ENCODE measurements around the gene KCNJ18. TPM values are rescaled to one million over a fixed set of nuclear protein-coding genes. Genes with fewer than 3 reads are reported as not detected.
"Not testable (repeated sequence)": the region's sequence is repeated elsewhere in the genome, so short reads cannot be mapped to it uniquely, and the experiment has no call there.

The KCNJ18 gene
- total RNA-seq = not detected
- long read RNA-seq = 0 reads

- intact Hi-C loops (cut with DNase I); ATAC-seq (ENCODE audit: poor library complexity); DNase-seq: not testable (repeated sequence)
Observed at GRCh38 chr17:21691883-21692703, at the start of gene KCNJ18. Gene KCNJ18, plus strand, starts transcription at chr17:21692523. Its CDS starts 10,264 bp downstream, at chr17:21702787.

- ATAC-seq (ENCODE audit: poor library complexity); DNase-seq; intact Hi-C loops (cut with DNase I): not testable (repeated sequence)
Observed at GRCh38 chr17:21648125-21648524, 44.2 kb upstream of the KCNJ18 start.

GRCh38 chr17:21650043-21650442, 42.3 kb upstream of the KCNJ18 start:
- intact Hi-C loops (cut with DNase I); DNase-seq; ATAC-seq (ENCODE audit: poor library complexity): not testable (repeated sequence)

DNA sequence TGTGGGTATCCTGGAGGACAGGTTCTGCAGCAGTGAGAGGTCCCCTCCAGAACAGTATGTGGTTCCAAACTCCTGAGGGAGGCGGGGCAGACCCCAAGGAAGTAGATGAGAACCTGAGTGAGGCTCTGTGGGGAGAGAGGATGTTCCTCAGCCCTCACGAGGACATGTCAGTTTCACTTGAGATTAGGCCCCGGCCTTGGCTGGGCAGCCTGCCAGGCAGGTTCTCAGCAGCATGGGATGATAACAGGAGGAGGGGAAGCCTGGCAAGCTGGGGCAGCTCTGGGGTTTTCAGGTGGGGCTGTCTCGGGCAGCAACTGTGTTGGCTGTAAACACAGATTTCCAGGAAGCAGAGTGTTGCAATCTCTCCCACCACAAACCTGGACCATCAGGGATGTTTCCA, 40.3 kb upstream of the KCNJ18 start:
- ATAC-seq (ENCODE audit: poor library complexity); intact Hi-C loops (cut with DNase I); DNase-seq: not testable (repeated sequence)

- ATAC-seq (ENCODE audit: poor library complexity); DNase-seq; intact Hi-C loops (cut with DNase I): not testable (repeated sequence)
Observed at GRCh38 chr17:21653211-21653610, 39.1 kb upstream of the KCNJ18 start.

- ATAC-seq (ENCODE audit: poor library complexity); DNase-seq; intact Hi-C loops (cut with DNase I): not testable (repeated sequence)
Observed at GRCh38 chr17:21656518-21657309, 35.6 kb upstream of the KCNJ18 start.

- DNase-seq; intact Hi-C loops (cut with DNase I); ATAC-seq (ENCODE audit: poor library complexity): not testable (repeated sequence)
Observed at GRCh38 chr17:21659635-21660034, 32.7 kb upstream of the KCNJ18 start.

- DNase-seq; intact Hi-C loops (cut with DNase I); ATAC-seq (ENCODE audit: poor library complexity): not testable (repeated sequence)
Observed at GRCh38 chr17:21661455-21661854, 30.9 kb upstream of the KCNJ18 start.

DNA sequence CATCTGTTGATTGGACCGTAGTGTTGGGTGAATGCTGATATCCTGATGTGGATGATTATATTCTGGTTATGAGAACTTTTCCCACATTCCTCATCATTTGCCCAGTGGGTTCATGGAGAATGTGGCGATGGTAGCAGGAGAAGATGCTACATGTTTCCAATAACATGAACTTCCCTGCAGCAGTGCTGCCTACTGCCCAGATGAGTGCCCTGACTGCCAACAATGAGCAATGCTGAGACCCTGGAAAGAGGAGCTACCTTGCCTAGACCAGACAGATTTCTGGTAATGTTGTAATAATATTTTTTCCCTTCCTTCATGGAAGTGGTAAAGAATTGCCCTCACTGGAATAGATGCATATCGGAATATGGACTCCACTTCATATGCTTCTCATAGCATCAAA, 29.2 kb upstream of the KCNJ18 start:
- intact Hi-C loops (cut with DNase I); ATAC-seq (ENCODE audit: poor library complexity); DNase-seq: not testable (repeated sequence)

- intact Hi-C loops (cut with DNase I); DNase-seq; ATAC-seq (ENCODE audit: poor library complexity): not testable (repeated sequence)
Observed at GRCh38 chr17:21663614-21664474, 28.5 kb upstream of the KCNJ18 start.

DNA sequence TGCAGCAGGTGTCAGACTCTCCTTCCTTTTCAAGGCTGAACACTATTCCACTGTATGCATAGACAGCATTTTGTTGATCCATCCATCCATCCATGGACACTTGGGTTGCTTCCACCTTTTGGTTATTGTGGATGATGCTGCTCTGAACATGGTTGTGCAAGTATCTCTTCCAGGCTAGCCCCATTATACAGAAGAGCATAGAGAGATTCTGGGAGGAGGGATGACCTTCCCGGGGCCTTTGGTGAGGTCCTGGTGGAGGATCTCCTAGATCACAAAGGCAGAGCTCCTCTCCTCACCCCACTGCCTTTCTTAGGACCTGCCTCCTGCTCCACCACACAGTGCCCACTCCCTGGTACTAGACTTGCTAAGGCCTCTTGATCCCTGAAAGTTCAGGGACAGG, 27.2 kb upstream of the KCNJ18 start:
- intact Hi-C loops (cut with DNase I); DNase-seq; ATAC-seq (ENCODE audit: poor library complexity): not testable (repeated sequence)

- intact Hi-C loops (cut with DNase I); ATAC-seq (ENCODE audit: poor library complexity); DNase-seq: not testable (repeated sequence)
Observed at GRCh38 chr17:21665935-21666493, 26.3 kb upstream of the KCNJ18 start.

DNA sequence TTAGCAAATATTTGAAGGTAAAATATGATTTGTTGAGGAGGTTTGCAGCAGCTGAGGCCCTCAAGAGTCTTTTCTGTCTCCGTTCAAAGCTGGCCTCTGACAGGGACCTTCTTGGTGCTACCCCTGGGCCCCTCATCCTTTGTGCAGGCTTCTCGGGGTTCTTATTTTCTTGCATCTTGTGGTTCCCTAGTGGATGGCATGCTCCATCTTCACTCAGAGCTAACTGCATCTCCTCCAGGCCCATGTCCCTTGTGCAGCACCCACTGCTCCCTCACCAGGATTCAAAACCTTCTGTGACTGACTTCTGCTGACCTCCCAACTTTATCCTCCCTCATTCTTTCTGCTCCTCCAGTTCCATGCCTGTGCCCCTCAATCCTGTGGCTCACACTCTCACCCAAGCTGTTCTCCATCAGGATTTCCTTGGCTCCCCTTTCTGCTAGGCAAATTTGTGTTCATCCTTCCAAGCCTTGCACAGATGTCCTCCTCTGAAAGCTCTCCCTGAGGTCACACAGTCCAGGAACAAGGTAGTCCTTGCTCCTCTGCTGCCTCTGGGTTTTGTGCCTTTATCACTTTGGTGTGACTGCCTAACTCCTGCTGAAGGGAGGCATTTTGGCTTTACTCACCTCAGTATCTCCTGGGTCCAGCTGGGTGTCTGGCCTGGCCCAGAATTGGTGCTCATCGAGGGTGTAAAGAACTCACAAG, 25.5 kb upstream of the KCNJ18 start:
- ATAC-seq (ENCODE audit: poor library complexity); intact Hi-C loops (cut with DNase I): not testable (repeated sequence)

GRCh38 chr17:21667413-21668117, 24.8 kb upstream of the KCNJ18 start:
- intact Hi-C loops (cut with DNase I); DNase-seq; ATAC-seq (ENCODE audit: poor library complexity): not testable (repeated sequence)

More for the DNA sequence above, 25.5 kb upstream of the KCNJ18 start:
- DNase-seq = not testable (repeated sequence)

- intact Hi-C loops (cut with DNase I); ATAC-seq (ENCODE audit: poor library complexity); DNase-seq: not testable (repeated sequence)
Observed at GRCh38 chr17:21668118-21668488, 24.2 kb upstream of the KCNJ18 start.

DNA sequence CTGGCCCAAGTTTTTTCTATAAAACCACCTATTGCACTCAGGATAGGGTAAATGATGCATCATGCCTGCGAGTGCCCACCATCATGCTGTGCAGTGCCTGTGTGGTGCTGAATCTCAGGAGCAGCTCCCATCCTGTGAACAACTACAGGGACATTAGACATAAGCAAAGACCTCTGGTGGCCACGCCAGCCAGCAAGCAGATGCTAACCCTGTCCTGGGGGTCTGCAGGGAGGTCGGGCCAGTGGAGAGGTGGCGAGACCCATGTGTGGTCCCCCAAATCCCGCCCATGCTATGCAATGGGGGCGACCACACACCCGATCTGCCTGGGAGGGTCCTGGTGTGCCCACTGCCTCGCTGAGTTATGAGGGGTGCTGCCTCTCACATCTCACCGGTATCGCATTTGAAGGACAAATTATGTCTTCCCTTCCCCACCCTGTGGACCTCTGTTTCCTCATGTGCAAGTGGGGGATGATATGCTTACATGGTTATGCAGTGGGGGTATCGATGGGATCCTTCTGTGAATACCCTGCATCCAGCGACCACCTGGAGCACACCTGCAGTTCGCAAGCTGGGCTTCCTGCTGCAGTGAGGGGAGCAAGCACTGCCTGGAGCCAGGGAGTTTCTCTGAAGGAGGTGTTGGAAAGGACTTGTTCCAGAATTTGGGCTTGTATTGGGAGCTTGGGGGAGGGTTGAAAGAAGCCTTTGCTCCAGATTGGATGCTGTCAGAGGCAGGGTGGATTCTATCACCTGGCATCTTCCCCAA, 23.4 kb upstream of the KCNJ18 start:
- intact Hi-C loops (cut with DNase I); ATAC-seq (ENCODE audit: poor library complexity); DNase-seq: not testable (repeated sequence)
